Effector CD4-positive, alpha-beta T cell (primary cell): ENCODE data around the gene PPP6R1.
"Not testable (repeated sequence)": the region's sequence is repeated elsewhere in the genome, so short reads cannot be mapped to it uniquely, and the experiment has no call there.

Experiments used
- DNase-seq: peaks from one replicate; pipeline ENCODE4 v3.0.0-alpha.2; 2020

PPP6R1 gene

GRCh38 chr19:55224679-55225414, 34.0 kb downstream of the PPP6R1 start:
- DNase-seq = not testable (repeated sequence)

- no peak for DNase-seq
These were observed 34.7 kb downstream of the PPP6R1 start for GRCh38 chr19:55224038-55224665.

- DNase-seq = no peak
These were observed 35.4 kb downstream of the PPP6R1 start for GRCh38 chr19:55223291-55224037.

GRCh38 chr19:55220525-55220924, 38.3 kb downstream of the PPP6R1 start:
- DNase-seq = no peak

- DNase-seq = peak; percentile 24
These were observed 42.2 kb downstream of the PPP6R1 start for GRCh38 chr19:55216461-55217198.

GRCh38 chr19:55213547-55213946, 45.3 kb downstream of the PPP6R1 start:
- no peak for DNase-seq

GRCh38 chr19:55212447-55212846, 46.4 kb downstream of the PPP6R1 start:
- no peak for DNase-seq

- DNase-seq = no peak
These were observed 48.9 kb downstream of the PPP6R1 start for GRCh38 chr19:55209693-55210472.

- no peak for DNase-seq
These were observed 49.7 kb downstream of the PPP6R1 start, which contains the start of gene PTPRH for GRCh38 chr19:55208880-55209692. PTPRH (minus strand) TSS chr19:55209501; CDS start chr19:55209433, 68 bp downstream.

GRCh38 chr19:55206664-55207500, 51.9 kb downstream of the PPP6R1 start:
- no peak for DNase-seq

- not testable (repeated sequence) for DNase-seq
These were observed 56.6 kb downstream of the PPP6R1 start for GRCh38 chr19:55202199-55202598.

GRCh38 chr19:55199620-55200204, 59.1 kb downstream of the PPP6R1 start:
- no peak for DNase-seq

GRCh38 chr19:55198651-55199050, 60.2 kb downstream of the PPP6R1 start:
- DNase-seq = no peak

GRCh38 chr19:55197528-55197927, 61.3 kb downstream of the PPP6R1 start:
- no peak for DNase-seq

GRCh38 chr19:55196803-55197202, 62.0 kb downstream of the PPP6R1 start:
- no peak for DNase-seq

GRCh38 chr19:55193481-55193880, 65.3 kb downstream of the PPP6R1 start:
- DNase-seq = no peak

GRCh38 chr19:55189403-55189835, 69.4 kb downstream of the PPP6R1 start:
- DNase-seq = no peak

- no peak for DNase-seq
These were observed 70.2 kb downstream of the PPP6R1 start for GRCh38 chr19:55188625-55189024.

- DNase-seq = no peak
These were observed 72.7 kb downstream of the PPP6R1 start for GRCh38 chr19:55186080-55186479.

GRCh38 chr19:55181740-55182139, 77.1 kb downstream of the PPP6R1 start:
- DNase-seq = no peak
